ENCODE data around the gene ENDOU.

ENDOU gene

DNA sequence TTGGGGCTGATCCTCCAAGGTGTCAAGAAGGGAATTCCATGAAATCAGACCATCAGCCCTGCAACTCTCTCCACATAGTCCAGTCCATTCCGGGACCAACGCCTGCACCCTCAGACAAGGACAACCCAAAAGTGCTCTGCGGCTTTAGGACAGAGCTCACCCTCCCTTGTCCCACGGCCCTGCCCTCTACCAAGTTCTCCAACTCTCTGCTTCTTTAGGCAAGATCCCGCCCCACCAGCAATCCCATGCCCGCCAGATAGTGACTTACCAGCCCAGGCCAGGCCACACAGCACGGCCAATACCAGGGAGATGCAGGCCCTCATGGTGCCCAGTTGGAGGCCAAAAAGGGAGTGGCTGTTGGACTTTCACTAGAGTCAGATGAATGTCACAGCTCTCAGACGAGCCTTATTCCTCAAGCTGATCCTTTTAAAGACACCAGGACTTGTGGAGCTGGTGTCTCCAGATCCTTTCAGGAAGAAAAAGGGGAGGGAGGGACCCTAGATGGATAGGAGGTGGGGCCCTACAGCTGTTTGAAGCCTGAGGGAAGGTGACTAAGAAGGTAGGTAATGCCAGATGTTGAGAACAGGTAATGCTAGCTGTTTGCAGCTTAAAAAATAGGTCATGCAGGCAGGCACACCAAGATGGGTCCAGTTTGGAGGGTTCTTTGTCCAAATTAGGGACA lies at the start of gene ENDOU:
Gene ENDOU, minus strand, starts transcription at position 400 of the 682 bp plus-strand sequence. Its CDS starts 77 bp downstream, at position 323.
- DNase-seq, result no peak

GRCh38 chr12:47774663-47775062 lies 49.4 kb upstream of the ENDOU start:
- no peak for DNase-seq

- no peak for DNase-seq
These were observed 48.7 kb upstream of the ENDOU start for GRCh38 chr12:47773858-47774580.

- peak; percentile 28 for DNase-seq
These were observed 48.0 kb upstream of the ENDOU start, which contains the start of gene SLC48A1 for GRCh38 chr12:47773062-47773857. SLC48A1 (plus strand) TSS chr12:47773238; CDS start chr12:47773305, 67 bp downstream.

- DNase-seq, result no peak
These were observed 47.4 kb upstream of the ENDOU start for GRCh38 chr12:47772738-47773061.

DNA sequence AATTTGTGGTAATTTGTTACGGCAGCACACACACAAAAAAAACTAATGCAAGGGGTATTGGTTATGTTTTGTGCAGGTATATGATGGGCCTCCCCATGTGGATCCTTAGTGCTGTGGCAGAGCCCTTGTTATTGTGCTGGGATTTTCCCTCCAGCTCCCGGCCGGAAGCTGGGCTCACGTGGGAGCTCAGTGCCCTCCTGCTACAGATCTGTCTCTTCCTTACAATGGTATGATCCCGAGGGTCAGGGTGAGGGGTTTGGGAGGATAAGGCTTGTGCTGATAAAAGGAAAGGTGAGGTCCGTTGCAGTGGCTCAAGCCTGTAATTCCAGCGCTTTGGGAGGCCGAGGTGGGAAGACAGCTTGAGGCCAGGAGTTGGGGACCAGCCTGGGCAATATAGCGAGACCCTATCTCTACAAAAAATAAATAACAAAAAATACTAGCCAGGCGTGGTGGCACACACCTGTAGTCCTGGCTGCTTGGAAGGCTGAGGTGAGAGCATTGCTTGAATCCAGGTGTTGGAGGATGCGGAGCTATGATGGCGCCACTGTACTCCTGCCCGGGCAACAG lies 46.9 kb upstream of the ENDOU start:
- no peak for DNase-seq

GRCh38 chr12:47771304-47771703 lies 46.0 kb upstream of the ENDOU start:
- no peak for DNase-seq

GRCh38 chr12:47770086-47770726 lies 44.9 kb upstream of the ENDOU start:
- no peak for DNase-seq

GRCh38 chr12:47769234-47770085 lies 44.2 kb upstream of the ENDOU start:
- DNase-seq, result no peak

- DNase-seq, result no peak
These were observed 43.1 kb upstream of the ENDOU start for GRCh38 chr12:47768323-47768811.

GRCh38 chr12:47767216-47767724 lies 42.0 kb upstream of the ENDOU start:
- no peak for DNase-seq

GRCh38 chr12:47766502-47767215 lies 41.4 kb upstream of the ENDOU start:
- no peak for DNase-seq

GRCh38 chr12:47763481-47764346 lies 38.4 kb upstream of the ENDOU start:
- no peak for DNase-seq

DNA sequence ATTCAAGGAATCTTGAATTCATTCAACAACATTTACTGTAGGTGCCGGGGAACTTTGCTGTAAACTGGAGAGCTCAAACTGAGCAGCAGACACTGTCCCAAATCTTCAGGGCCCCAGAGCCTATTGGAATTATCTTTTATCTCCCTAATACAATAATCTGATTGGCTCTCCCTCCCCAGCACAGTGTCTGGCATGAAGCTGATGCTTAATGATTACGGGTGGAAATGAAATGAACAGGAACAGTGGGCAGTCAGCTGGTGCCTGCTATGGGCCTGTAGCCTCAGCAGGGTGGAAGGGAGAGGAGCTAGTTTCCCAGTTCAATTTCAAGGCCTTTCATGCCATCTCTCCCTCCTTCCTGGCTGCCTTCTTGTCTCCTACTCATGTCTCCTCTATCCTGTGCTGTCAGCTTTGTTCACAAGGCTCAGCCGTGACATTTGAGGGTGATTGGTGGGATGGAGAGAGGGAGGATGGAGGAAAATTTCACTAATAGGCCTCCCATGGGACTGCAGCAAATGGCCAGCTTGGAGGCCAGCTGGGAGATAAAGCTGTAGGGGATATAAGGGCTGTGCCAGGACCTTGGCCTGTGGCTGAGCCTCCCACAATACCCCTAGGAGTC lies 37.7 kb upstream of the ENDOU start:
- no peak for DNase-seq

DNA sequence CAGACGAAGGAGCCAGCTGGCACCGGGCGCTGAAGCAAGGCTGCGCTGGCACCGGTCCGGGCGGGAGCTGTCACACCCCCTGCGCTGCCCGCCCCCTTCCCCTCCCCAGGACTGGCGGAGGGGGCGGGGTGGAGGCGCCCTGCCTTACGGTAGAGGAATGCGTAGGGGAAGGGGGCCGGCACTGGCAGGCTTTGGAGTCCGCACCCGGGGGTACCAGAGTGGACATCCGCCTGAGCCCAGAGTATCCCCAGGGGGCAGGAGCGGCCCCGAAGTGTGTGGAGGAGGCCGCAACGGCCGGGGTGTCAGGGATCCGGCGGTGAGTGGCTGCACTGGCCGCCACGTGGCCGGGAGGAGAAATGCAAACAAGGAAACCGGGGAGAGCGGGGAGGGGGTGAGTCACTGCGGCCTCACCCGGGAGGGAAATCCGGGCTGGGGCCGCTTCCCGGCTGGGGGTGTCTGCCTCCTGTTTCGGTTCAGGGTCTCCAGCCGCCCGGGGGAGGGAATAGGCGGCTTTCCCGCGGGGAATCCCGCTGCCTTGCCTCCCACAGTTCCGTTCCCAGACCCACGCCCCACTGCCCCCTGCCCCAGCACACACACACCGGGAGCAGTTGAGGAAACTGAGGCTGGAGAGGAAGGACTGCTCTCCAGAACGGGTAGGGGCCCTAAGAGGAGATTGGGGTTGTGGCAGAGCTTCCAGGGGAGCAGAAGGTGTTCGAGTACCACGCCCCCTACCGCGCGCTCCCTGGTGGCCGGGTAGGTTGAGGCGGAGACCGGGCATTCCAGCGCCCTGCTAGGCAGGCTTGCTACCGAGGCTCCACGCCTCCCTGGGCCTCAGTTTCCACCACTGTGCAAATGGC lies 33.8 kb upstream of the ENDOU start, which contains the start of gene RAPGEF3:
Gene RAPGEF3, minus strand, starts transcription at position 47 of the 857 bp plus-strand sequence. CDS start 324 bp downstream, outside the sequence.
- peak; percentile 76 for DNase-seq

GRCh38 chr12:47758584-47758833 lies 33.2 kb upstream of the ENDOU start:
- DNase-seq, result no peak

DNA sequence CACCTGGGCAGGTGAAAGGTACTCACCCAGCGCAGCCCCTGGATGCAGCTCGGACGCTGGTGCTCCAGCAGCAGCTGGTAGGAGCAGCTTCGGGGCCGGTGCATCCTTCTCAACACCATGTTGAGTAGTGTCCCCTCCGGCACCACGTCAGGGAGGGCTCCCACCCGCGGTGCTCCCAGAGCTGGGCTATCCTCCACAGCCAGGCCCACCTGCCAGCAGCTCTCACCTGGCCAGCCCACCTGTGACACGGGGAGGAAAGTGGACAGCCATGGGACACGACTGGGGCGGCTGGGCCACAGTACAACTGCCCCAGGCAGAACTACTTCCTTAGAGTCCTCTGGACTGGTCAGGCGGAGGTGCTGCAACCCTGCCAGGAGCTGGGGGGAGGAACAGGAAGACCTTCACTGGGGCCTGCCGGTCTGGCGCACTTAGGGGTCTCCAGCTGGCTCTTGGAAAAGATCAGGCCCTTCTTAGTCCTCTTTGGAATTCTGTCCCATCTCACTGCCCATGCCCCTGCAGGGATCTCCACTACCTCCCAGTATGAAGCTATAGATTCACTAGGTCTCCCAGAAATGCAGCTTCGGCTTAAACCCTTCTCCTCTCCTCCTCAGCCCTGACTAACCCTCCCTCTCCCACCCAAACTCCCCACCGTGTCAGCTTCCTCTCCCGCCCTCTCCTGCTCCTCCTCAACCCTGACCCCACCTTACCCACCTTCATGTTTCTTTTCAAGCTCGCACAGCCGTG lies 32.7 kb upstream of the ENDOU start:
- DNase-seq, result no peak
